ENCODE data around the gene RASD2. TPM values are rescaled to one million over a fixed set of nuclear protein-coding genes. Genes with fewer than 3 reads are reported as not detected.

Gene RASD2
- total and polyA plus RNA-seq, 2 donors from 2014 or later = 1.1 to 3.4 TPM

DNA sequence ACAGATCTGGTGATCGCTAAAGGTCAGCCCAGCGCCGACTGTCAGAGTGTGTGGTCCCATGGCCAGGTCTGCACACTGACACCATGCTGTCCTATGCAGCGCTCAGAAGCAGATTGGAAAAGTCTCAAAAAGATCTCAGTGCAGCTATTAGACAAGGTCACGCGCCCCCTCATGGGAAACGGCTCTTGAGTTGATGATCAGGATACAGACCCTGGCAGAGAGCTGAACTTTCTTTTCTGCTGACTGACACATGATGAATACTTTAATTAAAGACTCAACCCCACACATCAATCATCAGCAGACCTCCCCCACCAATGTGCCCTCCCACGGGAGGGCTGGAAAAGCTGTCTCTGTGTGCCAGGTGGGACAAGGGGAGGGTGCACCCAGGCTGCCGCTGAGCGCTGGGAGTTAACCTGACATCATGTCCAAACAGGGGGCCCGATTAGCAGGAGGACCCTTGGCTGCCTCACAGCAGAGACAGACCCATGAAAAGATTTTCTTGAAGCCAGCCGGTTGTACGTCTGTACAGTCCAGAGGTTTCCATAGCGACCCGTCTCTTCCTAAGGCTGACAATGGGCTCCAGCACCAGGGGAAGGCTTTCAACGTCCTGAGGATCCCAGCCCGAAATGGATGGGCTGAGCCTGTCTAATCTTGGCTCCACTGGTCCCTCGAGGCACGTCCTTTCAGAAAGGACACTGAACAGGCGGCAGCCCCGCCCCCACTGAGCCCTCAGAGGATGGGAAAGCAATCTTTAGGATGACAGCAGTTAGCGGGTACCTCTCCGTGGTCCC lies 26.9 kb downstream of the RASD2 start:
- Histone ChIP-seq H3K4me3 (ENCODE audit: low read length in 3 of 3) (no peak overlapping the region), H3K4me1 (ENCODE audit: control insufficient read depth in 2 of 3, insufficient read depth in 2 of 3, low read depth in 1 of 3, low read length in 3 of 3) (peaks cover 0 to 4% (median 0%) of the 10 kb centered on the region in 3 donors), H3K27me3 (ENCODE audit: control insufficient read depth, insufficient read depth, low read length) (no peaks in the 10 kb centered on the region), H3K36me3 (ENCODE audit: control insufficient read depth in 2 of 3, insufficient read depth in 3 of 3, low read length in 3 of 3) (no peaks in the 10 kb centered on the region), H3K27ac (ENCODE audit: low read depth in 2 of 2, low read length in 2 of 2) (no peak overlapping the region), H3K9ac (ENCODE audit: low read length in 3 of 3) (no peak overlapping the region), H3K9me3 (ENCODE audit: control insufficient read depth in 2 of 3, insufficient read depth in 1 of 3, low read length in 3 of 3) (no peaks in the 10 kb centered on the region)
- intact Hi-C loops (cut with DNase I) = no loop called here
- DNase-seq (peak in 4 of 5 donors; percentile 74 to 84 (median 80)), FAIRE-seq (no peak)
- TF ChIP-seq, protein P1, sequence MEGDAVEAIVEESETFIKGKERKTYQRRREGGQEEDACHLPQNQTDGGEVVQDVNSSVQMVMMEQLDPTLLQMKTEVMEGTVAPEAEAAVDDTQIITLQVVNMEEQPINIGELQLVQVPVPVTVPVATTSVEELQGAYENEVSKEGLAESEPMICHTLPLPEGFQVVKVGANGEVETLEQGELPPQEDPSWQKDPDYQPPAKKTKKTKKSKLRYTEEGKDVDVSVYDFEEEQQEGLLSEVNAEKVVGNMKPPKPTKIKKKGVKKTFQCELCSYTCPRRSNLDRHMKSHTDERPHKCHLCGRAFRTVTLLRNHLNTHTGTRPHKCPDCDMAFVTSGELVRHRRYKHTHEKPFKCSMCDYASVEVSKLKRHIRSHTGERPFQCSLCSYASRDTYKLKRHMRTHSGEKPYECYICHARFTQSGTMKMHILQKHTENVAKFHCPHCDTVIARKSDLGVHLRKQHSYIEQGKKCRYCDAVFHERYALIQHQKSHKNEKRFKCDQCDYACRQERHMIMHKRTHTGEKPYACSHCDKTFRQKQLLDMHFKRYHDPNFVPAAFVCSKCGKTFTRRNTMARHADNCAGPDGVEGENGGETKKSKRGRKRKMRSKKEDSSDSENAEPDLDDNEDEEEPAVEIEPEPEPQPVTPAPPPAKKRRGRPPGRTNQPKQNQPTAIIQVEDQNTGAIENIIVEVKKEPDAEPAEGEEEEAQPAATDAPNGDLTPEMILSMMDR (IDR thresholded peaks at IDR 0.05; ENCODE audit: borderline replicate concordance, extremely low read depth, insufficient read depth) = no peak

DNA sequence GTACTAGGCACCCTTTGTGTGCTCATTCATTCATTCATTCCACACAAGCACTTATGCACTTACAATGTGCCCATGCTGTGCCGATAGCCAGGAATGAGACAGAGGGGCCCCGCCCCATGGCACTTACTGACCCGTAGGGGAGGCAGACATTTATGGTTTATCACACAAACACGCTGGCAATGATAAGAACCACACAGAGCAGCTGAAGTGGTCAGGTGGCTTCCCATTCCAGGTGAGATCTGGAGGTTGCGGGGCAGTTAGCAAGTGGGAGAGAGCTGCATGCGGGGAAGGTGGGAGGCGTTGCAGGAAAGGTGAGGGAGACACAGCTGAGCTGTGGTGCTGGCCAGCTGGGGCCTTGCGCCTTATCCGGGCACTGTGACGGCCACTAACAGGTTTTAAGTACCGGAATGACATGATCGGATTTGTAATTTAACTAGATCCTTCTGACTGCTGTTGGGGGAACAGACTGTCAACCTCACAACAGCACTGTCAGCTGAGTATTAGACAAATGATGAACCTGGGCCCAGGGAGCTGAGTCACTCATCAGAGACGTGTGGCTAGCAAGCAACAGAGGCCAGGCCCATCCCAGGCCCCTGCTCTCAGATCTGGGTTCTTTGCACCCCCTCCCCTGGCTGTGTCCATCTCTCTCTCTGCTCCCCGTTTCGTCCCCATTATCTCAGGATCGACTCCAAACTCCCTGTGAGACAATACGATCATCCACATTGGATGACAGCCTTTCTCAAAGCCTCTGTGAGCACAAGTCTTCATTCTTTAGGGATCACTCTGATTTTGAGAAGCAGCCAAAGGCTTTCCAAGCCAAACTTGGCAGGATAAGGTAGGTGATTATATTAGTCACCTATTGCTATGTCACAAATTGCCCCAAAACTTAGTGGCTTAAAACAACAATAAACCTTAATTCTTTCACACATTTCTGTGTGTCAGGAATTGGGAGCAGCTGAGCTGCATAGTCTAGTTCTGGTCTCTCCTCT lies 28.4 kb downstream of the RASD2 start:
- Histone ChIP-seq H3K27me3 (ENCODE audit: control insufficient read depth, insufficient read depth, low read length) (no peaks in the 10 kb centered on the region), H3K9me3 (ENCODE audit: control insufficient read depth in 2 of 3, insufficient read depth in 1 of 3, low read length in 3 of 3) (no peaks in the 10 kb centered on the region), H3K9ac (ENCODE audit: low read length in 3 of 3) (no peak overlapping the region), H3K4me1 (ENCODE audit: control insufficient read depth in 2 of 3, insufficient read depth in 2 of 3, low read depth in 1 of 3, low read length in 3 of 3) (peaks cover 0 to 4% (median 0%) of the 10 kb centered on the region in 3 donors), H3K27ac (ENCODE audit: low read depth in 2 of 2, low read length in 2 of 2) (no peak overlapping the region), H3K36me3 (ENCODE audit: control insufficient read depth in 2 of 3, insufficient read depth in 3 of 3, low read length in 3 of 3) (no peaks in the 10 kb centered on the region), H3K4me3 (ENCODE audit: low read length in 3 of 3) (no peak overlapping the region)
- TF ChIP-seq, protein P1 (IDR thresholded peaks at IDR 0.05; ENCODE audit: borderline replicate concordance, extremely low read depth, insufficient read depth) = no peak
- DNase-seq (no peak), FAIRE-seq (no peak)
- intact Hi-C loops (cut with DNase I) = no loop called here

GRCh38 chr22:35569916-35570315 lies 29.3 kb downstream of the RASD2 start:
- Histone ChIP-seq H3K27ac (ENCODE audit: low read depth in 2 of 2, low read length in 2 of 2) (no peak overlapping the region), H3K9me3 (ENCODE audit: control insufficient read depth in 2 of 3, insufficient read depth in 1 of 3, low read length in 3 of 3) (no peaks in the 10 kb centered on the region), H3K27me3 (ENCODE audit: control insufficient read depth, insufficient read depth, low read length) (no peaks in the 10 kb centered on the region), H3K9ac (ENCODE audit: low read length in 3 of 3) (no peak overlapping the region), H3K4me3 (ENCODE audit: low read length in 3 of 3) (no peak overlapping the region), H3K36me3 (ENCODE audit: control insufficient read depth in 2 of 3, insufficient read depth in 3 of 3, low read length in 3 of 3) (no peaks in the 10 kb centered on the region), H3K4me1 (ENCODE audit: control insufficient read depth in 2 of 3, insufficient read depth in 2 of 3, low read depth in 1 of 3, low read length in 3 of 3) (peaks cover 0 to 3% (median 0%) of the 10 kb centered on the region in 3 donors)
- intact Hi-C loops (cut with DNase I) = no loop called here
- TF ChIP-seq, protein P1 (IDR thresholded peaks at IDR 0.05; ENCODE audit: borderline replicate concordance, extremely low read depth, insufficient read depth) = no peak
- DNase-seq (no peak), FAIRE-seq (no peak)

All from kidney (tissue), 14 donors.